ENCODE data around the gene DGKZ.

- TF ChIP-seq POLR2A (IDR thresholded peaks at IDR 0.05; ENCODE audit: low read length) (no peak), GATA1 (IDR thresholded peaks at IDR 0.05; ENCODE audit: low read depth, low read length) (no peak)
These were observed 3.4 kb downstream of the DGKZ start for GRCh38 chr11:46350695-46351094.
